ENCODE data around the gene SLC6A11.

SLC6A11 gene

GRCh38 chr3:10869460-10869859 lies 53.4 kb downstream of the SLC6A11 start:
- no peak for TF ChIP-seq CTCF (IDR thresholded peaks at IDR 0.05; ENCODE audit: insufficient read depth, missing control alignments)
- FAIRE-seq (no peak), DNase-seq (ENCODE audit: insufficient read length, low spot score) (no peak)

- FAIRE-seq (no peak), DNase-seq (ENCODE audit: insufficient read length, low spot score) (no peak)
- no peak for TF ChIP-seq CTCF (IDR thresholded peaks at IDR 0.05; ENCODE audit: insufficient read depth, missing control alignments)
Observed at GRCh38 chr3:10870296-10870695, 54.3 kb downstream of the SLC6A11 start.

GRCh38 chr3:10873415-10873814 lies 57.4 kb downstream of the SLC6A11 start:
- no peak for FAIRE-seq

GRCh38 chr3:10875914-10876313 lies 59.9 kb downstream of the SLC6A11 start:
- FAIRE-seq (no peak), DNase-seq (ENCODE audit: insufficient read length, low spot score) (no peak)
- TF ChIP-seq CTCF (IDR thresholded peaks at IDR 0.05; ENCODE audit: insufficient read depth, missing control alignments) = no peak

More at GRCh38 chr3:10873415-10873814, 57.4 kb downstream of the SLC6A11 start:
- TF ChIP-seq CTCF (IDR thresholded peaks at IDR 0.05; ENCODE audit: insufficient read depth, missing control alignments) = no peak
- DNase-seq (ENCODE audit: insufficient read length, low spot score) = no peak

- DNase-seq (ENCODE audit: insufficient read length, low spot score) (no peak), FAIRE-seq (no peak)
- no peak for TF ChIP-seq CTCF (IDR thresholded peaks at IDR 0.05; ENCODE audit: insufficient read depth, missing control alignments)
Observed at GRCh38 chr3:10876661-10877060, 60.6 kb downstream of the SLC6A11 start.

- FAIRE-seq (no peak), DNase-seq (ENCODE audit: insufficient read length, low spot score) (no peak)
- no peak for TF ChIP-seq CTCF (IDR thresholded peaks at IDR 0.05; ENCODE audit: insufficient read depth, missing control alignments)
Observed at GRCh38 chr3:10882851-10883250, 66.8 kb downstream of the SLC6A11 start.

GRCh38 chr3:10883478-10884234 lies 67.6 kb downstream of the SLC6A11 start:
- FAIRE-seq = no peak
- DNase-seq (ENCODE audit: insufficient read length, low spot score) = no peak
- TF ChIP-seq CTCF (IDR thresholded peaks at IDR 0.05; ENCODE audit: insufficient read depth, missing control alignments) = peak; percentile 29

Measured in D721Med (cell line).